Trophoblast cell (in vitro differentiated cells and primary cell): ENCODE data around the gene FXYD6.
A peak's percentile ranks its signal among the peaks of the same experiment; 100 is the strongest.

ENCODE experiments used
- DNase-seq, 2 donors: peaks; one replicate each; pipeline ENCODE4 v3.0.0-alpha.2; 2016
- H2AFZ ChIP-seq: 2 replicates; pipeline ENCODE4 v1.6.1; 2013; ENCODE audit warnings: low read length, moderate library complexity, mild to moderate bottlenecking; ENCODE audit not compliant: insufficient read depth, poor library complexity
- H2AK5ac ChIP-seq: 2 replicates; pipeline ENCODE4 v1.6.1; 2013; ENCODE audit warnings: mild to moderate bottlenecking, low read length
- H2BK120ac ChIP-seq: 2 replicates; pipeline ENCODE4 v1.6.1; 2013; ENCODE audit warnings: low read length, mild to moderate bottlenecking, moderate library complexity; ENCODE audit not compliant: insufficient read depth, poor library complexity
- H2BK12ac ChIP-seq: 2 replicates; pipeline ENCODE4 v1.6.1; 2013; ENCODE audit warnings: mild to moderate bottlenecking, low read length, moderate library complexity
- H2BK5ac ChIP-seq: 2 replicates; pipeline ENCODE4 v1.6.1; 2013; ENCODE audit warnings: low read length, low read depth, moderate library complexity, mild to moderate bottlenecking; ENCODE audit not compliant: poor library complexity
- H3K14ac ChIP-seq: 2 replicates; pipeline ENCODE4 v1.6.1; 2013; ENCODE audit warnings: mild to moderate bottlenecking, low read length
- H3K18ac ChIP-seq: 2 replicates; pipeline ENCODE4 v1.6.1; 2013; ENCODE audit warnings: mild to moderate bottlenecking, low read length
- H3K23ac ChIP-seq: 2 replicates; pipeline ENCODE4 v1.6.1; 2013; ENCODE audit warnings: low read length
- H3K27ac ChIP-seq: 2 replicates; pipeline ENCODE4 v1.5.1; 2013; ENCODE audit warnings: low read depth, mild to moderate bottlenecking, inconsistent platforms, low read length, moderate library complexity
- H3K27me3 ChIP-seq: 2 replicates; pipeline ENCODE4 v1.6.1; 2013; ENCODE audit warnings: inconsistent platforms, mild to moderate bottlenecking, low read length, moderate library complexity; ENCODE audit not compliant: insufficient read depth
- H3K36me3 ChIP-seq, 2 experiments: 1 replicate in 1 of 2; 2 replicates in 1 of 2; pipeline ENCODE4 v1.6.1; 2013; ENCODE audit warnings: low read length in 2 of 2, mild to moderate bottlenecking in 2 of 2, moderate library complexity in 1 of 2; ENCODE audit not compliant: insufficient read depth in 2 of 2, control insufficient read depth in 1 of 2
- H3K4ac ChIP-seq: 2 replicates; pipeline ENCODE4 v1.6.1; 2013; ENCODE audit warnings: low read depth, mild to moderate bottlenecking, low read length, moderate library complexity
- H3K4me1 ChIP-seq, 2 experiments: 1 replicate in 1 of 2; 2 replicates in 1 of 2; pipeline ENCODE4 v1.6.1; 2013; ENCODE audit warnings: low read length in 2 of 2, mild to moderate bottlenecking in 2 of 2, moderate library complexity in 1 of 2; ENCODE audit not compliant: insufficient read depth in 2 of 2, control insufficient read depth in 1 of 2
- H3K4me2 ChIP-seq: 2 replicates; pipeline ENCODE4 v1.6.1; 2013; ENCODE audit warnings: inconsistent platforms, mild to moderate bottlenecking, low read length, moderate library complexity
- H3K4me3 ChIP-seq: 2 replicates; pipeline ENCODE4 v1.5.1; 2013; ENCODE audit warnings: mild to moderate bottlenecking, low read depth, low read length, inconsistent platforms
- H3K79me1 ChIP-seq: one replicate; pipeline ENCODE4 v1.6.1; 2013; ENCODE audit warnings: low read length
- H3K79me2 ChIP-seq: 2 replicates; pipeline ENCODE4 v1.6.1; 2013; ENCODE audit warnings: low read length, mild to moderate bottlenecking; ENCODE audit not compliant: control insufficient read depth, insufficient read depth, poor library complexity
- H3K9ac ChIP-seq: 2 replicates; pipeline ENCODE4 v1.6.1; 2013; ENCODE audit warnings: mild to moderate bottlenecking, low read length
- H3K9me3 ChIP-seq: 2 replicates; pipeline ENCODE4 v1.6.1; 2013; ENCODE audit warnings: low read depth, mild to moderate bottlenecking, control low read depth, inconsistent platforms, low read length; ENCODE audit not compliant: insufficient read depth
- H4K12ac ChIP-seq: 2 replicates; pipeline ENCODE4 v1.6.1; 2013; ENCODE audit warnings: low read depth, mild to moderate bottlenecking, low read length, moderate library complexity
- H4K8ac ChIP-seq: 2 replicates; pipeline ENCODE4 v1.6.1; 2013; ENCODE audit warnings: low read depth, mild to moderate bottlenecking, low read length, moderate library complexity
- H4K91ac ChIP-seq: one replicate; pipeline ENCODE4 v1.6.1; 2013; ENCODE audit warnings: low read depth, mild to moderate bottlenecking, low read length, moderate library complexity
- WGBS: extraction: QIAGEN DNeasy Blood & Tissue Kit; methylation state at CpG from one replicate; pipeline ENCODE4 v1.1.7; 2013; ENCODE audit warnings: missing lambda C conversion rate; ENCODE audit not compliant: insufficient read length, insufficient coverage; ENCODE audit errors: extremely low coverage; 5-methylcytosine and 5-hydroxymethylcytosine counted together

Gene FXYD6

DNA sequence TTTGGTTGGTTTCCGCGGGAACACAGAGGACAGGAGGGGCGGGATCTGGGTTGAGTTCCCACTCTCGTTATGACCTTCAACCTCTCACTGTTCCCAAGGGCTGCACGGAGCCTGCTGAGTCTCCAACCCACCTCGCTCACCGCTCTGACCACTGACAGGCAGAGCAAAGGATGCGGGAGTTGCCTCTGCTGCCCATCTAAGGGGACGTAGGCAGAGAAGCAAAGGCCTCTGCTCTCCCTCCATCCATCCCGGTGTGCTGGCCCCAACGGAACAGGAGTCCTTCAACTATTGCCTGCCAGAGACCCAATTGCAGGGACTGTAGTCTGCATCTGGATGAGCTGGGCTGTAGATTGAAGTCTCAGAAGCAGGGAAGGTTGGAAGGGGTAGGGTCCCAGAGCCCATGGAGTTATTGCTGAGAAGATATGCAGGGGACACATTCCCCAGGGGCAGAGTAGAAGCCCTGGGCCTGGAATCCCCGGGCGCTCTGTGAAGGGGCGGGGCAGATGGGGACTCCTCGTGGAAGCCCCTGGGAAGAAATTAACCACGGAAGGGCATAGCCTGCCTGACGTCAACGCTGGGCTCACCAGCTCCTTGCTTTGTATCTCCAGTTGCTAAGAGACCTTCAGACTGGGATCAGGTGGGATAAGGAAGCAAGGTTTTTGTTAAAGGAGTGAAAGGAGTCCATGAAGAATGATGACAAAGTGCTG is 39.2 kb downstream of the FXYD6 start:
- DNase-seq: no peak
- no peak overlapping the region for H2BK5ac ChIP-seq
- H3K79me2 ChIP-seq: no peaks in the 10 kb centered on the region
- H3K9me3 ChIP-seq: no peaks in the 10 kb centered on the region
- no peak overlapping the region for H3K4ac ChIP-seq
- H3K36me3 ChIP-seq: no peaks in the 10 kb centered on the region
- no peak overlapping the region for H3K9ac ChIP-seq
- no peak overlapping the region for H3K18ac ChIP-seq
- H2AK5ac ChIP-seq: no peak overlapping the region
- H3K4me1 ChIP-seq: peaks cover 2 to 5% of the 10 kb centered on the region in 2 experiments
- no peaks in the 10 kb centered on the region for H3K27me3 ChIP-seq
- no peak overlapping the region for H4K8ac ChIP-seq
- no peak overlapping the region for H3K4me3 ChIP-seq
- H4K12ac ChIP-seq: no peak overlapping the region
- H2BK12ac ChIP-seq: no peak overlapping the region
- H2AFZ ChIP-seq: no peak overlapping the region
- WGBS: no CpG with 5 or more reads among the region's 18 CpGs
- no peak overlapping the region for H3K4me2 ChIP-seq
- no peak overlapping the region for H4K91ac ChIP-seq
- no peak overlapping the region for H3K14ac ChIP-seq
- H3K79me1 ChIP-seq: no peaks in the 10 kb centered on the region
- H3K27ac ChIP-seq: no peak overlapping the region
- no peak overlapping the region for H2BK120ac ChIP-seq
- H3K23ac ChIP-seq: no peak overlapping the region

- Histone ChIP-seq H3K79me2 (no peaks in the 10 kb centered on the region), H3K4ac (no peak overlapping the region), H3K4me2 (no peak overlapping the region), H4K91ac (no peak overlapping the region), H3K27ac (no peak overlapping the region), H4K8ac (no peak overlapping the region), H3K36me3 (no peaks in the 10 kb centered on the region), H3K14ac (no peak overlapping the region), H3K79me1 (no peaks in the 10 kb centered on the region), H2BK12ac (no peak overlapping the region), H3K4me3 (no peak overlapping the region), H2BK120ac (no peak overlapping the region), H3K18ac (no peak overlapping the region), H3K9ac (no peak overlapping the region), H4K12ac (no peak overlapping the region), H3K23ac (no peak overlapping the region), H2BK5ac (no peak overlapping the region), H3K4me1 (peaks cover 2 to 5% of the 10 kb centered on the region in 2 experiments), H3K27me3 (no peaks in the 10 kb centered on the region), H2AK5ac (no peak overlapping the region), H3K9me3 (peaks cover 2% of the 10 kb centered on the region), H2AFZ (no peak overlapping the region)
- peak; percentile 44 to 49 for DNase-seq
- 100% methylated on average over 3 of the region's 14 CpGs for WGBS
Measured at GRCh38 chr11:117836077-117836960, 40.1 kb downstream of the FXYD6 start.

- Histone ChIP-seq H2BK5ac (no peak overlapping the region), H3K23ac (no peak overlapping the region), H3K4ac (no peak overlapping the region), H3K9me3 (peaks cover 2% of the 10 kb centered on the region), H3K79me1 (no peaks in the 10 kb centered on the region), H3K18ac (no peak overlapping the region), H3K27ac (no peak overlapping the region), H3K9ac (no peak overlapping the region), H2BK12ac (no peak overlapping the region), H3K4me3 (no peak overlapping the region), H3K14ac (no peak overlapping the region), H2BK120ac (no peak overlapping the region), H3K4me2 (no peak overlapping the region), H4K91ac (no peak overlapping the region), H2AFZ (no peak overlapping the region), H4K12ac (no peak overlapping the region), H3K36me3 (no peaks in the 10 kb centered on the region), H2AK5ac (no peak overlapping the region), H3K27me3 (no peaks in the 10 kb centered on the region), H4K8ac (no peak overlapping the region), H3K4me1 (peaks cover 2 to 5% of the 10 kb centered on the region in 2 experiments), H3K79me2 (no peaks in the 10 kb centered on the region)
- no peak for DNase-seq
- no CpG with 5 or more reads among the region's 8 CpGs for WGBS
Measured at GRCh38 chr11:117835576-117835975, 40.9 kb downstream of the FXYD6 start.

DNA sequence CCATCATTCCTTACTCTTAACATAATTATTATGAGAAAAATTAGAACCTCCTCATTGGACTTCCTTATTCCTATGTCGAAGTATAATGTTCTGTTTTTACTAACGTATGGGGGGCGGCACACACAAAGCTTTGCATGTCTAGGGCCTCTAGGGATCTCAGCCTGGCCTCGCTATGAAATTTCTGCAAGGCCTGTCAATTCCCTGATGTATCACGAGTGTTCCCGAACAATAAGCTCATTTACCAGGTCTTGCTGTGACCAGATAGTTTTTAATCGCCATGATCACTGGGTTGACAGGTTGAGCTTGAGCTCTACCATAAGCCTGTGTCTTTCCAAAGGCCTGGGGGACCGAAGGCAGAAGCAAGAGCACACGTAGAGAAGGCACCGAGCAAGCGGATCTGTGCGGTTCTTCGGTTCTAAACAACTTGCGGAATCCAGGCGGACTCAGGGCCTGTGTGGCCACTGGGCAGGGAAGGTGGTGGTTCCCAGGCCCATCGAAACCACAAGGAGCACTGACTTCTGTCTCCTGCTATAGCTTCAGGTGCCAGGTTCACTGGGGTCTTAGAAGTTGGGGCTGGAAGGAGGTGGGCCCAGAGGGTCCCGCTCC is 41.5 kb downstream of the FXYD6 start:
- no peak overlapping the region for H3K4ac ChIP-seq
- no peak overlapping the region for H3K18ac ChIP-seq
- H3K27ac ChIP-seq: no peak overlapping the region
- no peaks in the 10 kb centered on the region for H3K79me2 ChIP-seq
- H3K36me3 ChIP-seq: no peaks in the 10 kb centered on the region
- no peak overlapping the region for H2BK12ac ChIP-seq
- no peak overlapping the region for H2BK5ac ChIP-seq
- no peak for DNase-seq
- H4K91ac ChIP-seq: no peak overlapping the region
- H3K14ac ChIP-seq: no peak overlapping the region
- no peak overlapping the region for H4K8ac ChIP-seq
- WGBS: no CpG with 5 or more reads among the region's 17 CpGs
- peaks cover 2% of the 10 kb centered on the region for H3K9me3 ChIP-seq
- H3K27me3 ChIP-seq: no peaks in the 10 kb centered on the region
- H3K4me2 ChIP-seq: no peak overlapping the region
- H2AK5ac ChIP-seq: no peak overlapping the region
- H2BK120ac ChIP-seq: no peak overlapping the region
- H3K79me1 ChIP-seq: no peaks in the 10 kb centered on the region
- H3K23ac ChIP-seq: no peak overlapping the region
- H3K4me3 ChIP-seq: no peak overlapping the region
- no peak overlapping the region for H4K12ac ChIP-seq
- no peak overlapping the region for H2AFZ ChIP-seq
- H3K9ac ChIP-seq: no peak overlapping the region
- H3K4me1 ChIP-seq: peaks cover 2 to 5% of the 10 kb centered on the region in 2 experiments
